GM10847 (cell line): ENCODE measurements around the gene LPIN1.

ENCODE experiments used
- POLR2A ChIP-seq: IDR thresholded peaks from 2 replicates; pipeline ENCODE4 v1.6.1; 2011; ENCODE audit not compliant: insufficient read length; ENCODE audit errors: extremely low read depth

LPIN1 gene

DNA sequence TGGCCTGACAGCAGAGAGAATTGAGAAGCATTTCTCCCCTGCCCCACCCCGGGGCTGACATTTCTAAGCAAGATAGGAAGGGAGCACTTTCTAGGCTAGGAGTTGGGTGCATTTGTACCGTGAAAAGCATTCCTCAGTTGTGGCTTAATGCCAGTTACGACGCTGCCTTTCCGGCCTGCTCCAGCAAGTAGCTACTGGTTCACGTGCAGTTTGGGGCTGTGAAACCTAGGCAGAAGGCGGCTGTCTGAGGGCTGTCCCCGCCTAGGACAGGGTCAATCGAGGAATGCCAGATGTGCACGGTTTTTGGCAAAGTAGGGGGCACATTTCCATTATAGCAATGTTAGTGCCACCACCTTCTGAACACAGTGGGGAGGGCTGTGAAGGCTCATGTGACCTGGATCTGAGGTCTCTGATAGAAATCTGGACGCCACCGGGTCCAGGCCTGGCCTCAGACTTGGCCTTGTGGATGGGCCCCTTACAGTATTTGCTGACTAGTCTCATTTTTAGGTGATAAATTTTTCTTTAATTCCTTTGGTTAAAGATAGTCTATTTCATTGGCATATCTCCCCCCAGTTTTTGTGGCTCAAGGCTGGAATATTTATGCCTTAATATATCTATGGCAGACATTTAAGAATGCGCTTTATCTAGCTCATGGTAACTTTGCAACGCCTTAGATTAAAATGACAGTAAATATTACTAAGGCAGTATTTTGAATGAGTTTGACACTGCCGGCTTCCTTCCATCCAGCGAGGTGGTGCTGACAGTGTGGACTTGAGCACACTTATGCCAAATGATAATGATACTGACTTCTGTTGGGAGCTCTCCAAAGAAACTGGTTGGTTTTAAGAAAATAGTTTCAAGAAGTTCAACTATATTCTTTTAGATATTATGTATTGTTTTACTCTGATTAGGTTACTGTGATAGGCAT is 78.7 kb downstream of the LPIN1 start:
- TF ChIP-seq POLR2A = no peak

GRCh38 chr2:11827547-11827946 is 81.1 kb downstream of the LPIN1 start:
- TF ChIP-seq POLR2A = no peak

DNA sequence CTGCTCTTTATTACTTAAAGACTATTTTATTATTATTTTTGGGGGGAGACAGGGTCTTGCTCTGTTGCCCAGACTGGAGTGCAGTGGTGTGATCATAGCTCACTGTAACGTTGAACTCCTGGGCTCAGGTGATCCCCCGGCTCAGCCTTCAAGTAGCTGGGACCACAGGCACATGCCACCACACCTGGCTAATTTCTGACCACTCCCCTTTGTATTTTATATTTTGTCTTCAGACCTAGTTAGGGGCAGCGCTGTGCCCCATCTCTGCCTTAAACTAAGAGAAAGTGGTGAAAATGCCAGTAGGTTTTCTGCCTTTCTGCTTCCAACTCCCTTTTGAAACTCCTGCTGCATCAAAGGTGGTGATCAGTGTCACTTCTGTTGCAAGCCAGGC is 82.5 kb downstream of the LPIN1 start:
- TF ChIP-seq POLR2A = no peak

- TF ChIP-seq POLR2A = no peak
Measured at GRCh38 chr2:11829324-11829946, 83.0 kb downstream of the LPIN1 start.

DNA sequence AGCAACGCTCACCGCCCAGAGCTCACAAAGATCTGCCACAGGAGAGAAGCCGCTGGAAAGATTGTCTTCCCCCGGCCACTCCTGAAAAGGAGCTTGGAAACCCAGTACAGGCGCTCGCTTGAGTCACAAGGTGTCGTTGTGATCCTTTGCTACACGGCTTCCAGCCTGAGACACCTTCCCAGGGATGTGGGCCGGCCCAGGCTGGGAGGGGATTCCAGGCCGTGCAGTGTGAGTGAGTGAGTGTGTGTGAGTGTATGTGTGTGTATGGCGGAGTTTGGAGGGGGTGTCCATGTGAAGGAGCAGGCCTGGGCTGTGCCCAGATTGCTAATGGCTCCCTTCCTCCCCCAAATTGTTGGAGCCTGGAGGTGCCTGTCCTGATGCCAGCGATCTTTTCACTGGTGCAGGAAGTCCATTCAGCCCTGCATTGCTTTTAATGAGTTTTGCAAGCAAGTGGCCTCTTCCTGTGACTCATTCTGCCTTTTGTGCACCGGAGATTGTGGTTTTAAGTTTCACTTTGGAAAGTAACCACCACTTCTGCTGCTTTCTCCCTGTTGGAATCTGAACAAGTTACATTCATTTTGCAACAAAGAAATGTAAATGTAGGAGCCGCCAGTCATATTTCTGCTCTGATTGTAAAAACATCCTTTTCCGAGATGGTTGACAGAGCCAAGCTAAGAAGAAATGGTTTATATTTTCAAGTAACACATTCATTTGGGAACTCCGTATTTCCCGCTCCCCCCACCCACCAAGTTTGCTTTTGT is 83.7 kb downstream of the LPIN1 start:
- no peak for TF ChIP-seq POLR2A

DNA sequence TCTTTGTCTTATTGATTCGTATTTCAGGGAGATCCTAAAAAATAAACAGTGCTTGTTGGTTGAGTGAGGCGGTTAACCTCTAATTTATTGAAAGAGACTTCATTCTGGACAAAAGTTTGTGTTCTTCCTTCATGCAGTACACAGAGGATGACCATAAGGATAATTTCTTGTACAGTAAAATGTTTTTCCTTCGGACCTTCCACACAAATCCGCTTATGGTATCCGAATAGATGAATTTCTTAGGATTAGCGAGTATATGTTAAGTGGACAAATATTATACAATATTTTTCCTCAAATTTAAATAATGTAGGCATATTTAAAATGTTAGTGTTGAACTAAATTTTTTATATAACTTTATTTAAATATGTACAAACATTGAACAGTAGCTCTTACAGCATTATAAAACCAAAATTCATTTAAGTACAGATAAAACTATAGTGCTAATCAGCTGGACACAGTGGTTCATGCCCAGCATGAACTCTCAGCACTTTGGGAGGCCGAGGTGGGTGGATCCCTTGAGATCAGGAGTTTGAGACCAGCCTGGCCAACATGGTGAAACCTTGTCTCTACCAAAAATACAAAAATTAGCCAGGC is 84.4 kb downstream of the LPIN1 start:
- TF ChIP-seq POLR2A = no peak

- TF ChIP-seq POLR2A = no peak
Measured at GRCh38 chr2:11831415-11831814, 85.0 kb downstream of the LPIN1 start.

- TF ChIP-seq POLR2A = no peak
Measured at GRCh38 chr2:11832531-11832930, 86.1 kb downstream of the LPIN1 start.

- TF ChIP-seq POLR2A = no peak
Measured at GRCh38 chr2:11833601-11834000, 87.2 kb downstream of the LPIN1 start.

GRCh38 chr2:11835403-11835802 is 89.0 kb downstream of the LPIN1 start:
- no peak for TF ChIP-seq POLR2A

GRCh38 chr2:11836647-11837219 is 90.3 kb downstream of the LPIN1 start:
- no peak for TF ChIP-seq POLR2A

- no peak for TF ChIP-seq POLR2A
Measured at GRCh38 chr2:11837875-11838734, 91.7 kb downstream of the LPIN1 start.

DNA sequence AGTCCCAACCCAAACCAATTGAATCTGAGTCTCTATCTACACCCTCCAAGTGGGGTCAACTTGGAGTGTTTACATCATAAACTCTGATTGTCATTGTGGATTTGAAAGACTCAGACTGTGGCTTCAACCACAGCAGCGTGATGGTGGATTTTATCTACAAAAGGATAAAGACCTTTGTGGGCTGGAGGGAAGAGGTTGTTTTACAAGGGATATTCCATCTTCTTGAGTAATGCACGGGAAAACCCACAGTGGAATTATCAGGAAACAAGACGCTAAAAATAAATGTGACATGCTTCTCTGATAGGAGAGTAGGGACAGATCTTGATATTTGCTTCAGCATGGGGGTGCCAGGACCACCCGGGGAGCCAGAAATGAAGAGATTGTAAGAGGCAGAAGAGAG is 93.5 kb downstream of the LPIN1 start:
- TF ChIP-seq POLR2A = no peak

- no peak for TF ChIP-seq POLR2A
Measured at GRCh38 chr2:11842336-11842735, 95.9 kb downstream of the LPIN1 start.
